Stimulated activated naive CD8-positive, alpha-beta T cell treated with anti-CD3 and anti-CD28 coated beads, Interleukin-15, Interleukin-2, amounts not matched to agents 100 U/mL and 50 U/mL, for 24 hours (primary cell): ENCODE measurements around the gene RBM25.
A peak's percentile ranks its signal among the peaks of the same experiment; 100 is the strongest.
"Not testable (repeated sequence)": the region's sequence is repeated elsewhere in the genome, so short reads cannot be mapped to it uniquely, and the experiment has no call there.

ENCODE experiments used
- ATAC-seq: fragments of 150-1000 bp; cut with Tn5 transposase; one replicate; pipeline ENCODE4 v1.10.0; 2021
- DNase-seq: peaks from one replicate; pipeline ENCODE4 v3.0.0; 2021

Gene RBM25

DNA sequence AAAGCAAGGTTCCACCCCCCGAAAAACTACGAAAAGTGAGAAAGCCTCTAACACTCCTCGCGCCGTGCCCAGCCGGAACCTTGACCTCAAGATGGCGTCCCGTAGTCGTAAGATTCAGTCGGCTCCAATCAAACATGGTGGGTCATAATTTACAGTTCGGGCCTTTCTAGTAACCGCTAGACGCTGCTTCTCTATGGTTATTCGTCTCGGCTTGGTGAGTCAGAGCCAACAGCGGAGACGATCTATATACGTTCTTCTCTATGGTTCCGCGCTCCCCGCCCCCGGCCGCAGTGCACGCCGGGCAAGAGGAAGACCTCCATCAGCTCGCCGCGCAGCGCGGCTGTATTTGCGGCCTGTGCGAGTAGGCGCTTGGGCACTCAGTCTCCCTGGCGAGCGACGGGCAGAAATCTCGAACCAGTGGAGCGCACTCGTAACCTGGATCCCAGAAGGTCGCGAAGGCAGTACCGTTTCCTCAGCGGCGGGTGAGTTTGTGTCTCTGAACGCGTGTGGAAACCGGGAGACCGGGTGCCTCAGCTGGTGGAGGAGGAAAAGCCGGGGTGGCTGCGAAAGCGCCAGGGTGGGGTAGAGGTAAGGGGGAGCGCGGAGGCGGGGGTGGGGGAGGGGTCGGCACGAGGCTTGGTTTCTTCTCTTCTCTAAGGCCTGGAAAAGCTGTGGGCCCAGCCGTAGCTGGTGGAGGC, at the start of gene RBM25:
TSS of gene RBM25 (plus strand) at position 311 of the 698 bp plus-strand sequence. CDS start 13,108 bp downstream, outside the sequence.
- ATAC-seq (peak; percentile 100), DNase-seq (peak; percentile 93)

DNA sequence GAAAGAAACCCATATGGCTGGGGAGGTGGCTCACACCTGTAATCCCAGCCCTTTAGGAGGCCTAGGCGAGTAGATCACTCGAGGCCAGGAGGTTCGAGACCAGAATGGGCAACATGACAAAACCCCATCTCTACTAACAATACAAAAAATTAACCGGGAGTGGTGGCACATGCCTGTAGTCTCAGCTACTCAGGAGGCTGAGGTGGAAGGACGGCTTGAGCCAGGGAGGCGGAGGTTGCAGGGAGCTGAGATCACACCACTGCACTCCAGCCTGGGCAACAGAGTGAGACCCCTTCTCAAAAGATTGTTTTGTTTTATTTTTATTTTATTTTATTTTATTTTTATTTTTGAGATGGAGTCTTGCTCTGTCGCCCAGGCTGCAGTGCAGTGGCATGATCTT, 47.1 kb upstream of the RBM25 start:
- not testable (repeated sequence) for DNase-seq, ATAC-seq

DNA sequence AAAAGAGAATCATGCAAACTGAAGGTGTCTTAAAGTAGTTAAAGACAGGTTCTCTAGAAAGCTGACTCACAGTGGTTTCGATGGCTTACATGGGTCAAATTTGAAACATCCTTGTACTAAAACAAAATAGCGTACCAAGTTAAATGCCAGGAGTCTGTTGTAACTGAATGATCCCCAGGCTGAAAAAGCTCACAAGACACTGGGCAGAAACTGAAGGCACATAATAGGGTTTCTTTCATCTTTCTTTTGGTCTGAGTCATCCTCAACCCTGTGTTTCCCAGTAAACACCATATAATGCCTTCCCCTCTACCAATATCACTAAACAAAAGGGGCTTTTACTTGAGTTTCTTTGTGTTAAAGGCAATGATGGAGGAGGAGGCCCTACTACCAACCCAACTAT, 44.2 kb upstream of the RBM25 start:
- DNase-seq (no peak), ATAC-seq (peak; percentile 86)

DNA sequence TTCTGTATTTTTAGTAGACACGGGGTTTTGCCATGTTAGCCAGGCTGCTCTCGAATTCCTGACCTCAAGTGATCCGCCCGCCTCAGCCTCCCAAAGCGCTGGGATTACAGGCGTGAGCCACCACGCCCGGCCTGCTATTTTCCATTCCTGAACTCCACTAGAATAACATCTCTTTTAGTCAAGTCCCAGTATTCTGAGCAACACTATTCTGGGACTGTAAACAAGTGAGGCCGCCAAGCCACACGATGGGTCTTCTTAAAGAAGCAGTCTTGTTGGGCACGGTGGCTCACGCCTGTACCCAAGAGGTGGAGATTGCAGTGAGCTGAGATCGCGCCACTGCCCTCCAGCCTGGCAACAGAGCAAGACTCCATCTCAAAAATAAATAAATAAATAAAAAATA, 42.8 kb upstream of the RBM25 start:
- not testable (repeated sequence) for DNase-seq, ATAC-seq

GRCh38 chr14:73016011-73016410, 42.3 kb upstream of the RBM25 start:
- not testable (repeated sequence) for ATAC-seq

DNA sequence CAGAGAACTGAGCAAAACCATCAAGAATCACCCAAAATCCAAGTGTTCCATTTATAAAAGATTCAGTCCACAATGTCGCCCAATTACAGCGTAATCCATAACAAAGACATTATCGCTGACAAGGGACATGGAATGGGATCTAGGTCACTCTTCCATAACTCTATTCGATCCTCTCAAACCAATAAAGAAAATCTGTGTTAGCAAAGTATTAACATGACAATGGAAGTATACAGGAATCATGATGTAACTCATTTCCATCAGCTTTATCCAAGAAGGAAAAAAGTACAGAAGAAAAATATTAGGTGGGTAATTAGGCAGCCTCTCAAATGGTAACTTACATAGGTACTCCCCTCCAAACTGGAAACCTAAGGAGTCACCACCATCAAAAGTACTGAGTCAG, 36.3 kb upstream of the RBM25 start:
- DNase-seq = no peak
- no peak for ATAC-seq

More at GRCh38 chr14:73016011-73016410, 42.3 kb upstream of the RBM25 start:
- not testable (repeated sequence) for DNase-seq

DNA sequence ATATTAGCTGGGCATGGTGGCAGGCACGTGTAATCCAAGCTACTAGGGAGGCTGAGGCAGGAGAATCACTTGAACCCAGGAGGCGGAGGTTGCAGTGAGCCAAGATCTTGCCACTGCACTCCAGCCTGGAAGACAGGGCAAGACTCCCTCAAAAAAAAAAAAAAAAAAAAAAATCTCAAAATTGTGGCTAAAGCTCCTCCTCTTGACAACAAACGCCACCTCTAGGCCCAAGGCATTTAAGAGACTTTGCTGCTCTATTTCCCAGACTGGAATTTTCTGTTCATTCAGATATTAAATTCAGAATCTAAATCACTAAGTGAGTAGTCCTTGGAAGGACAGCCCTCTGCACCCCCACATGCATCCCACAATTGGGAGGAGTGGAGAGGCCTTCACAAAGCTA, 32.8 kb upstream of the RBM25 start:
- DNase-seq (no peak), ATAC-seq (no peak)

GRCh38 chr14:73026243-73026844, 32.0 kb upstream of the RBM25 start:
- no peak for ATAC-seq
- DNase-seq = no peak

GRCh38 chr14:73026845-73027542, 31.3 kb upstream of the RBM25 start, which contains the start of gene ZFYVE1:
TSS of gene ZFYVE1 (minus strand) at chr14:73027106. CDS start at chr14:73024508, 2,598 bp downstream.
- peak; percentile 91 for DNase-seq

DNA sequence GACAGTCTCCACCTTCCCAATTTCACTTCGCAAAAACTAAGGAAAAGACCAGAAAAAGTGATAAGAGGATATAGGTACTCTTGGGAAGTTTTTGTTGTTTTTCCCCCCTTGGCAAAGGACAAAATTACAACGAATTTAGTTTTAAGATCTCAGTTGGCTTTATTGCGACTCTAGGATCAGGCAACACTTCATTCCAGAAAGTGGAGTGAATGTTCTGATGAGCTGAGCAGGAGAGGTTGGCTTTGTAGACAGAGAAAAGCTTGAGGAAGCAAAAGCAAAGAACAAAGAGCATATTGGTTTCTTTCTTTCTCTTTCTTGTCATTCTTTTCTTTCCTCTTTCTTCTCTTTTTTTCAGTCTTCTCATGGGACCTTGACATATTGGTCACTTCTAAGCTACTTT, 30.8 kb upstream of the RBM25 start:
- ATAC-seq (no peak), DNase-seq (no peak)

More at GRCh38 chr14:73026845-73027542, 31.3 kb upstream of the RBM25 start, which contains the start of gene ZFYVE1:
- peak; percentile 100 for ATAC-seq

DNA sequence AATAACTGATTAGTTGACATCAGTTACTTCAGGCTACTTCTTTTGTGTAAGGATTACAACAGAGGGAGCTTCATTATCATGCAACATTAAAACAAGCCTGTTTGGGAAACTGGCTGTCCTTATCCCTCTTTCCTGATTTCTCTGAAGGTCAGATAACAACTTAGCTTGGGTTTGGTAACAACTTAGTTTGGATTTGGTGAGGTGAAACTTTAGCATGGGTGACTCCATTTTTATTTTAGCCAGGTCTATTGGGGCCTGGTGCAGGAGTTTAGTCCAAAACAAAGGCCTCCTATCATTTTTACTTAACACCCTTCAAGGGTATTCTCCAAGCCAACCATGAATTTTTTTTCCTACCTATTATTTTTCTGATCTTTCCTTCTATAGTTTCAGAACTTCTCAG, 30.4 kb upstream of the RBM25 start:
- ATAC-seq = no peak
- DNase-seq = no peak

GRCh38 chr14:73036706-73037450, 21.5 kb upstream of the RBM25 start:
- ATAC-seq, DNase-seq: not testable (repeated sequence)

GRCh38 chr14:73047808-73048207, 10.5 kb upstream of the RBM25 start:
- ATAC-seq (no peak), DNase-seq (no peak)

DNA sequence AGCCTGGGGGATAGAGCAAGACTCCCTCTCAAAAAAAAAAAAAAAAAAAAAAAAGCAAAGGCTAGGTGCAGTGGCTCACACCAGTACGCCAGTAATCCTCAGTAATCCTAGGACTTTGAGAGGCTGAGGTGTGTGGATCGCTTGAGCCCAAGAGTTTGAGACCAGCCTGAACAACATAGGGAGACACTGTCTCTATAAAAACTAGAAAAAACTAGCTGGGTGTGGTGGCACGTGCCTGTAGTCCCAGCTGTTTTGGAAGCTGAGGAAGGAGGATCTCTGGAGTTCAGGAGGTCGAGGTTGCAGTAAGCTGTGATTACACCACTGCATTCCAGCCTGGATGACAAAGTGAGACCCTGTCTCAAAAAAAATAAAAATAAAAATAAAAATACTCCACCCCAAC, 8.9 kb upstream of the RBM25 start:
- DNase-seq = no peak
- no peak for ATAC-seq

DNA sequence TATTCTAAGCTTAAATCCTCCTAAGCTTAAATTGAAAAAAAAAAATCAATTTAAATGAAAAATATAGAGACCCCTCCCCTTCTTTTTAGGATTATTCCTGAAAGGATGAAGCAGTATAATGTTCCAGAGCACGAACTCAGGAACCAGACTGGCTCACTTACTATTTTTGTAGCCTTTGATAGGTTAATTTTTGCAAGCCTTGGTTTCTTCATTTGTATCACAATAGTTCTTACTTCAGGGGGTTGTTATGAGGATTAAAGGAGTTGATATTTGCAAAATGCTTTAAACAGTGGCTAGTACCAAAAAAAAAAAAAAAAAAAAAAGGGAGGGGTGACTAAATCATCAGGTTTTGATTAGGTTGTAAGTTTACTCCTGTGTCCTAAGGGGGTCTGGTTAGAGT, 3.1 kb upstream of the RBM25 start:
- DNase-seq (no peak), ATAC-seq (no peak)

- ATAC-seq = no peak
- no peak for DNase-seq
Observed at GRCh38 chr14:73057944-73058223, 450 bp upstream of the RBM25 start.

DNA sequence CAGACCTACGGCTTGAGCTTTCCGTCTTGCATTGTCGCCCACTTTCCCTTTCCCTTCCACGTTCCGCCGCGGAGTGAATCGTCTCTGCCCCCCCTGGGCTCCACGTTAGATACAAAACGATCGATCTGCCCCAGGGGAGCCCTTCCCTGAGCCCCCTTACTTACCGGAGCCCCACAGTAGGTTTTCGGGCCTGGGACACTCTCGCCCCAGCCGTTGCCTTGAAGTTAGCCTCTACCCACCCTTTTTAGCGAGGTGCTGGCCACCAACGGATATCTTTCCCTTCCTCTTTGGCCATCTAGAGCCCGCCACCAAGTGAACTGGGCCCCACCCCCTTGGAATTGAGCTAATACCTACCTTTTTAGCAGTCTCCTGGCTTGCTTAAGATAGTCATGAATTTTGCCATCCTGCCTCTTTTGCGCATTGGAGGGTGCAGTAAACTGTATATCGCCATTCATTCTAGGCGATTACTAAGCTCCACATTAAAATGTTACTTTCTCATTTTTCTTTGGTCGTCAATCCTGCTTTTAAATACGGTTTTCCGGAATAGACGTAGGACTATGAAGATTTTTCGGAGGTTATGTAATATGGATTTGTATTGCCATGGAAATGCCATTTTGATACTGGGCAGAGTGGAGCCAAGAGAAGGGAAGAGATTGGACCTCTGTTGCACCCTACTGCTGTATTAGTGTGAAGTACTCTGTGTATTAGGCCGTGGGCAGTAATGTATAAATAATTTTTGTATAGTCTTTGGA, 764 bp downstream of the RBM25 start:
- DNase-seq = no peak
- ATAC-seq = peak; percentile 2

- DNase-seq (no peak), ATAC-seq (no peak)
Observed at GRCh38 chr14:73069585-73069984, 11.3 kb downstream of the RBM25 start.

- no peak for ATAC-seq
- no peak for DNase-seq
Observed at GRCh38 chr14:73091044-73091443, 32.7 kb downstream of the RBM25 start.

GRCh38 chr14:73097421-73097820, 39.1 kb downstream of the RBM25 start:
- no peak for DNase-seq
- no peak for ATAC-seq

DNA sequence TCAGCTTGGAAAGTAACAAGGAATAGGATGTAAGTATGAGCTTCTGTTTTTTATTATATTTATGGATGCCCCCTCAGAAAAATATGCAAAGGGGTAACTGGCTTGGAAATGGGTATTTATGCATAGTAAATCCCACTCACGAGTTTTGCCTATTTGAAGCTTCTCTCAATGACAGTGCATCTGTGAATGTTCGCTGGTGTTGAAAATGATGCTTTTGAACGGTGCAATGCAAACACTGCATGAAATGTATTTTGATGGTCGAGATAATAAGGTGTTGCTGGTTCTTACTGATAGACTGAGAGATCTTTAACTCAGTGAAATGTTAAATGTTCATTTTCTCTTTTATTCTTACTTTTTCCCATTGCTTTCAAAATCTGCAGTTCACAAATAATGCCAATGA, 42.0 kb downstream of the RBM25 start:
- DNase-seq (no peak), ATAC-seq (no peak)
